Panc1 (cell line): ENCODE results near the gene LRMDA. TPM values are rescaled to one million over a fixed set of nuclear protein-coding genes. Genes with fewer than 3 reads are reported as not detected.

Source experiments
- ATAC-seq: fragments of 200-7000 bp; cut with Tn5 transposase; 2 replicates; pipeline ENCODE4 v1.9.1; 2020; ENCODE audit warnings: mild to moderate bottlenecking, moderate library complexity
- BruUV-seq: library from RNA; stranded (reverse); fragments of 400-500 nt; replicated peaks from 2 replicates; lab custom pipeline; 2021; lab: Mats Ljungman, UMichigan
- CTCF ChIA-PET: fragments of 300-600 bp; sonication (Branson Sonifier 250); formaldehyde crosslinking; loops from one replicate; lab custom pipeline; 2022; ENCODE audit warnings: antibody characterized with exemption; lab: Charles Lee
- POLR2A ChIA-PET: fragments of 300-600 bp; sonication (Branson Sonifier 250); formaldehyde crosslinking; loops from one replicate; lab custom pipeline; 2022; ENCODE audit warnings: antibody characterized with exemption; lab: Charles Lee
- DNase-seq: peaks from one replicate; pipeline ENCODE4 v3.0.0-alpha.2; 2010; ENCODE audit warnings: low read depth, low spot score
- H3K27ac ChIP-seq: 2 replicates; pipeline ENCODE4 v1.5.1; 2011; ENCODE audit warnings: mild to moderate bottlenecking, low read length, inconsistent platforms
- H3K27me3 ChIP-seq: fragments of 200-500 bp; sonication (Bioruptor generic); 2 replicates; pipeline ENCODE4 v1.6.0; 2014; ENCODE audit warnings: low read length, inconsistent platforms; ENCODE audit not compliant: control insufficient read depth, insufficient read depth
- H3K36me3 ChIP-seq: fragments of 200-500 bp; sonication (Bioruptor generic); 2 replicates; pipeline ENCODE4 v1.5.1; 2014; ENCODE audit warnings: inconsistent platforms, mild to moderate bottlenecking, low read length, moderate library complexity; ENCODE audit not compliant: control insufficient read depth, insufficient read depth
- H3K4me1 ChIP-seq: 2 replicates; pipeline ENCODE4 v1.5.1; 2011; ENCODE audit warnings: inconsistent platforms, mild to moderate bottlenecking, low read length, moderate library complexity; ENCODE audit not compliant: control insufficient read depth, insufficient read depth
- H3K4me3 ChIP-seq, 2 experiments: 2 replicates each; pipeline ENCODE4 v1.5.1; 2011 to 2012; ENCODE audit warnings: low read depth in 2 of 2, low read length in 2 of 2, mild to moderate bottlenecking in 2 of 2, inconsistent platforms in 1 of 2, moderate library complexity in 1 of 2
- H3K9me3 ChIP-seq: fragments of 200-500 bp; sonication (Bioruptor generic); 2 replicates; pipeline ENCODE4 v1.5.1; 2014; ENCODE audit warnings: low read depth, mild to moderate bottlenecking, inconsistent platforms, low read length, moderate library complexity; ENCODE audit not compliant: control insufficient read depth, insufficient read depth
- POLR2AphosphoS5 ChIP-seq: IDR thresholded peaks from 2 replicates; pipeline ENCODE4 v1.6.1; 2012; ENCODE audit warnings: mild to moderate bottlenecking, low read depth, low read length, moderate library complexity
- SIN3A ChIP-seq: IDR thresholded peaks from 2 replicates; pipeline ENCODE4 v1.6.1; 2012; ENCODE audit warnings: low read depth, mild to moderate bottlenecking, low read length, moderate library complexity, borderline replicate concordance; ENCODE audit not compliant: insufficient read depth
- TCF7L2 ChIP-seq: IDR thresholded peaks from 2 replicates; pipeline ENCODE4 v1.6.1; 2011; ENCODE audit warnings: mild to moderate bottlenecking, low read depth, low read length, inconsistent platforms
- in situ Hi-C: cut with HindIII; loops from 2 replicates; pipeline ENCODE4 v1.10.0; 2016; ENCODE audit warnings: low sequenced_read_pairs, low pct_unique_long_range_greater_than_20kb
- intact Hi-C: fragments of 100-400 bp; cut with micrococcal nuclease; formaldehyde crosslinking; loops from one replicate; pipeline ENCODE4 v1.10.0; 2022; ENCODE audit not compliant: unreplicated experiment
- total RNA-seq: library from RNA; stranded (reverse); gene quantifications from one replicate; pipeline ENCODE4 v1.2.1, GENCODE V29; 2021; ENCODE audit not compliant: unreplicated experiment
- TF ChIP-seq, protein P1 (sequence below): fragments of 450-650 bp; IDR thresholded peaks from 2 replicates; pipeline ENCODE4 v1.5.1; 2017; ENCODE audit warnings: mild to moderate bottlenecking
- TF ChIP-seq, protein P2 (sequence below), 2 experiments: IDR thresholded peaks; 2 replicates each; pipeline ENCODE4 v1.6.1; 2011 to 2012; ENCODE audit warnings: low read depth in 2 of 2, control low read depth in 1 of 2, low read length in 1 of 2, mild to moderate bottlenecking in 1 of 2, moderate library complexity in 1 of 2; ENCODE audit not compliant: insufficient read depth in 1 of 2

The LRMDA gene
- total RNA-seq, 1 experiment from 2014 or later: 1.2 TPM

DNA sequence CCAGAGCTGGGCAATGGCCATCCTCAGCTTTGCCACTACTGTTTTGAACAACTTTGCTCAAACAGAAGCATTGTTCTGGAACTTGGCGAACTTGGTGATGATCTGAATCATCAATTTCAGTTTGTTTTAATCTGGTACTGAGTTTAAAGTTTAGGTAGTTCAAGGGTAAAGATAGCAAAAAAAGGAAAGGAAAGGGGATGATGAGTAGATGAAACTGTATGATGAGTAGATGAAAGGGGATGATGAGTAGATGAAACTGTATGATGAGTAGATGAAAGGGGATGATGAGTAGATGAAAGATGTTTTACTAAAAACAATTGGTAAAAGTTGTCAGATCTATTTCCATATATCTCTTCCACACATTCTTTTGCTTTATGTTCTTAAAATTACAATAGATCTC is 737.0 kb downstream of the LRMDA start:
- in situ Hi-C loops (no loop called here), intact Hi-C loops (no loop called here)
- Histone ChIP-seq H3K36me3 (no peaks in the 10 kb centered on the region), H3K4me1 (no peaks in the 10 kb centered on the region), H3K9me3 (no peaks in the 10 kb centered on the region), H3K27me3 (no peaks in the 10 kb centered on the region), H3K4me3 (no peak overlapping the region), H3K27ac (no peak overlapping the region)
- TF ChIP-seq POLR2AphosphoS5 (no peak), TCF7L2 (no peak), SIN3A (no peak)
- TF ChIP-seq, protein P1, sequence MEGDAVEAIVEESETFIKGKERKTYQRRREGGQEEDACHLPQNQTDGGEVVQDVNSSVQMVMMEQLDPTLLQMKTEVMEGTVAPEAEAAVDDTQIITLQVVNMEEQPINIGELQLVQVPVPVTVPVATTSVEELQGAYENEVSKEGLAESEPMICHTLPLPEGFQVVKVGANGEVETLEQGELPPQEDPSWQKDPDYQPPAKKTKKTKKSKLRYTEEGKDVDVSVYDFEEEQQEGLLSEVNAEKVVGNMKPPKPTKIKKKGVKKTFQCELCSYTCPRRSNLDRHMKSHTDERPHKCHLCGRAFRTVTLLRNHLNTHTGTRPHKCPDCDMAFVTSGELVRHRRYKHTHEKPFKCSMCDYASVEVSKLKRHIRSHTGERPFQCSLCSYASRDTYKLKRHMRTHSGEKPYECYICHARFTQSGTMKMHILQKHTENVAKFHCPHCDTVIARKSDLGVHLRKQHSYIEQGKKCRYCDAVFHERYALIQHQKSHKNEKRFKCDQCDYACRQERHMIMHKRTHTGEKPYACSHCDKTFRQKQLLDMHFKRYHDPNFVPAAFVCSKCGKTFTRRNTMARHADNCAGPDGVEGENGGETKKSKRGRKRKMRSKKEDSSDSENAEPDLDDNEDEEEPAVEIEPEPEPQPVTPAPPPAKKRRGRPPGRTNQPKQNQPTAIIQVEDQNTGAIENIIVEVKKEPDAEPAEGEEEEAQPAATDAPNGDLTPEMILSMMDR: no peak
- TF ChIP-seq, protein P2, sequence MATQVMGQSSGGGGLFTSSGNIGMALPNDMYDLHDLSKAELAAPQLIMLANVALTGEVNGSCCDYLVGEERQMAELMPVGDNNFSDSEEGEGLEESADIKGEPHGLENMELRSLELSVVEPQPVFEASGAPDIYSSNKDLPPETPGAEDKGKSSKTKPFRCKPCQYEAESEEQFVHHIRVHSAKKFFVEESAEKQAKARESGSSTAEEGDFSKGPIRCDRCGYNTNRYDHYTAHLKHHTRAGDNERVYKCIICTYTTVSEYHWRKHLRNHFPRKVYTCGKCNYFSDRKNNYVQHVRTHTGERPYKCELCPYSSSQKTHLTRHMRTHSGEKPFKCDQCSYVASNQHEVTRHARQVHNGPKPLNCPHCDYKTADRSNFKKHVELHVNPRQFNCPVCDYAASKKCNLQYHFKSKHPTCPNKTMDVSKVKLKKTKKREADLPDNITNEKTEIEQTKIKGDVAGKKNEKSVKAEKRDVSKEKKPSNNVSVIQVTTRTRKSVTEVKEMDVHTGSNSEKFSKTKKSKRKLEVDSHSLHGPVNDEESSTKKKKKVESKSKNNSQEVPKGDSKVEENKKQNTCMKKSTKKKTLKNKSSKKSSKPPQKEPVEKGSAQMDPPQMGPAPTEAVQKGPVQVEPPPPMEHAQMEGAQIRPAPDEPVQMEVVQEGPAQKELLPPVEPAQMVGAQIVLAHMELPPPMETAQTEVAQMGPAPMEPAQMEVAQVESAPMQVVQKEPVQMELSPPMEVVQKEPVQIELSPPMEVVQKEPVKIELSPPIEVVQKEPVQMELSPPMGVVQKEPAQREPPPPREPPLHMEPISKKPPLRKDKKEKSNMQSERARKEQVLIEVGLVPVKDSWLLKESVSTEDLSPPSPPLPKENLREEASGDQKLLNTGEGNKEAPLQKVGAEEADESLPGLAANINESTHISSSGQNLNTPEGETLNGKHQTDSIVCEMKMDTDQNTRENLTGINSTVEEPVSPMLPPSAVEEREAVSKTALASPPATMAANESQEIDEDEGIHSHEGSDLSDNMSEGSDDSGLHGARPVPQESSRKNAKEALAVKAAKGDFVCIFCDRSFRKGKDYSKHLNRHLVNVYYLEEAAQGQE (IDR thresholded peaks at IDR 0.05; ENCODE audit: insufficient read depth in 1 of 2, low read depth in 2 of 2, low read length in 1 of 2): no peak
- no TSS peak for BruUV-seq
- ChIA-PET POLR2A (no interaction called here), CTCF (no interaction called here)
- ATAC-seq: no peak
- no peak for DNase-seq

DNA sequence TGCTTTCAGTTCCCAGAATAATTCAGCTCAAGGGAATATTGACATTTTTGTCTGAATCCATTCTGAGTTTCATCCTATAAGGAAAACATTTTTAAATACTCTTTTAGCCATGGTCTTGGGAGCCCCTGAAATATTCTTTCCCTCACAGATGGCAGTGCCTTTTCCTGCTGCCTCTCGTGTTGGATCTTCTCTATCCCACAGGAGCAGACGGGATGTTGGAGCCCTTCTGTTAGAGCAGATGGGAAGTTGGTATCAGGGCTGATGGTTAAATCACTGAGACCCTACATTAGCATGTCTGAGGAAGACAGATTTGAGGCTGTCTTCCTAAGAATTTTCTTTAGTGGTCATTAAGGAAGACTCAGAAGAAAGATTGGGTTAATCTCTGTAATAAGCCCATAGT is 737.8 kb downstream of the LRMDA start:
- Histone ChIP-seq H3K36me3 (no peaks in the 10 kb centered on the region), H3K9me3 (no peaks in the 10 kb centered on the region), H3K4me3 (no peak overlapping the region), H3K4me1 (no peaks in the 10 kb centered on the region), H3K27me3 (no peaks in the 10 kb centered on the region), H3K27ac (no peak overlapping the region)
- no peak for TF ChIP-seq SIN3A
- no peak for TF ChIP-seq POLR2AphosphoS5
- TF ChIP-seq TCF7L2: no peak
- TF ChIP-seq, protein P1: no peak
- TF ChIP-seq, protein P2 (IDR thresholded peaks at IDR 0.05; ENCODE audit: insufficient read depth in 1 of 2, low read depth in 2 of 2, low read length in 1 of 2): no peak
- no peak for DNase-seq
- CTCF ChIA-PET: no interaction called here
- intact Hi-C loops (no loop called here), in situ Hi-C loops (no loop called here)
- POLR2A ChIA-PET: no interaction called here
- BruUV-seq: no TSS peak
- ATAC-seq: no peak
